NAMALWA (cell line): Measurements from ENCODE around the gene LIMS2.
A peak's percentile ranks its signal among the peaks of the same experiment; 100 is the strongest.

Source experiments
- DNase-seq: peaks from one replicate; pipeline ENCODE4 v3.0.0-alpha.2; 2015; ENCODE audit warnings: low spot score

LIMS2 gene

DNA sequence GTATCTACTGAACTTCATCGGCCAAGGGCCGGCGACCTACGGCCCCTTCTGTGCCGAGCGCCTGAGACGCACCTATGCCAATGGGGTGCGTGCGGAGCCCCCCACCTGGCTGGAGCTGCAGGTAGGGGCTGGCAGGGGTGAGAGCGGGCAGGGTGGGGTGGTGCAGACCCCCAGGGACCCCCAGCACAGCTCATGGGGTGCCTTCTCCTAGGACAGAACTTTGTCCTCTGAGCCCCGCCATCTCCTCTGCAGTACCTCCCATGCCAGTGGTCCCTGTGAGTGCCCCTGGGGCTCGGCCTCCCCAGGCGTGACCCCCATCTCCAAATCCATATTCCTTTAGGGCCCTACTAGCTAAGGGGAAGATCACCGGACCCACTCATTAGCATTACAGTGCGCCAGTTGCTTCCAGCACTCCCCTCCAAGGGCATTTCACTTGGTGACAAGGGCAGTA lies 53.3 kb downstream of the LIMS2 start:
- DNase-seq = no peak

DNA sequence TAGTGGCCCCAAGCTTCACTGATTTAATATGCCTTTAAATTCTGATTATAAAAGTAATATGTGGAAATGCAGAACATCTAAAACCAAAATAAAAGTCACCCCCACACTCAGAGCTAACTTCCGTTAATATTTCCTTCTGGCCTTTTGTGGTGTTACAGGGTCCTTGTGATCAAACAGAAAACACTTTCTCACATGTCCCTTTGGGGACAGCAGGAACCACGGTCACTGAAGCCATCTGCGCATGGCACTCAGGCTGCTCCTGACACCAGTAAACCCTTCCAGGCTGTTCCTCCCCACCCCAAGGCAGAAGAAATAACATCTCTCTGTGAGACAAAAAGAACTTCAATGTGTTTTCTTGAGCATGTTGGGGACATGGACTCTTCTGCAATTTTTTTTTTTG lies 54.5 kb downstream of the LIMS2 start:
- DNase-seq = peak; percentile 29

DNA sequence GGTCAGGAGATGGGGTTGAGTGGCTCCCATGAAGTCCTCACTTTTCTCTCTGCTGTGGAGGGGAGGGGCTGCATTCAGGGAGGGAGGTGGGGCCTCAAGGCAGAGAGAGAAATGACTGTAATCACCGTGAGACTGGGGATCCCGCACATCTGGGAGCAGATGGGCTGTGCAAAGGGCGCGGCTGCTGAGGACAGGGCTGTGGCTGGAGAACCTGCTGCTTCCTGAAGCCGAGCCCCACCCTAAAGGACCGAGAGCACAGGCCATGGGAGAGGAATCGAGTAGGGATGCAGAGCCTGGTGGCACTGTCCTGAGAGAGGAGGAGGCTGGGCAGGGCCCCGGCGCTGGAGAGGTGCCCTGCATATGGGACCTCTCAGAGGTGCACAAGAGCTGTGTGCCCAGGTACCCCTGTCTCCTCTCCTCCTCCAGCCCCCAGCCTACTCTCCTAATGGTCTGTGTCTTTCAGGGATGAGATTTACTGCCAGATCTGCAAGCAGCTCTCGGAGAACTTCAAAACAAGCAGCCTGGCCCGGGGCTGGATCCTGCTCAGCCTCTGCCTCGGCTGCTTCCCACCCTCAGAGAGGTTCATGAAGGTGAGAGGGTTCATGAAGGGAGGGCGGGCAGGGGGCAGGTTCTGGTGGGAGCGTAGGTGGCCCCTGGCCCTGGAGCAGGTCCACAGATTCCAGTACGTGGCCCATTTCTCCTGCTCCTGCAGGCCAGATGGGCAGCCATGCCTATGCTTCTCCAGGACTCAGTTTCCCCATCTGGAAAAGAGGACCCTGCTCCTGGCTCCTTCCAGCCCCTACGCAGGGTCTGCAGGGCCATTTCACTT lies 55.2 kb downstream of the LIMS2 start:
- DNase-seq = no peak

DNA sequence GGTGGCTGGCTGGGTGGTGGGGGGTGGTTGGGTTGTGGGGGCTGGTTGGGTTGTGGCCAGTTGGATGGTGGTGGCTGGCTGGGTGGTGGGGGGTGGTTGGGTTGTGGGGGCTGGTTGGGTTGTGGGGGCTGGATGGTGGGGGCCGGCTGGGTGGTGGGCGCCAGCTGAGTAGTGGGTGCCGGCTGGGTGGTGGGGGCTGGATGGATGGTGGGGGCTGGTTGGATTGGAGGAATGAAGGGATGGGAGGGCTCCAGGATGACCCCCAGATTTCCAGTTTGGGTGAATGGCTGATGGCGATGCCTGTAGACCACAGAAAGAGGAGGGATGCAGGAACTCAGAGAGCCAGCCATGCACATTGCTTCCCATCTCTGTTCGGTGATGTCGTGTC lies 56.1 kb downstream of the LIMS2 start:
- DNase-seq = no peak

DNA sequence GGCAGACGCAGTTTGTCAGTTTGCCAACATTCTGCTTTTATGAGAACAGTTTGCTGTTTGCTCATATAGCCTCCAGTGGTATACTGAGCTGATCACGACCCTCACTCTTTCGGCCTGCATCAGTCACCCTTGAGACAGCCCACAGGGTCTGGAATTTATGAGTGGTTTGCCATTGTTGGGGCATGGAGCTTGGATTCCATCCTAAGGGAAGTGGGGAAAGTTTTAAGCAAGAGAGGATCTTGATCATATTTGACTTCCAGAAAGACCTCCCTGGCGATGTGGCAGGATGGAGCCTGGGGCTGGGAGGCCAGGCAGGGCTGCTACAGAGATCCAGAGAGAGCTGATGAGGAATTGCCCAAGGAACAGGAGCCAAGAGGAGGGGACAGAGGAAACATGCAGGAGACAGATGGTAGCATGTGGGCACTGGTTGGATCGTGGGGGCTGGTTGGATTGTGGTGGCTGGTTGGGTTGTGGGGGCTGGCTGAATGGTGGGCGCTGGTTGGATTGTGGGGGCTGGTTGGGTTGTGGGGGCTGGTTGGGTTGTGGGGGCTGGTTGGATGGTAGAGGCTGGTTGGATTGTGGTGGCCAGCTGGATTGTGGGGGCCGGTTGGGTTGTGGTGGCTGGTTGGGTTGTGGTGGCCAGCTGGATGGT lies 56.7 kb downstream of the LIMS2 start:
- DNase-seq = no peak

DNA sequence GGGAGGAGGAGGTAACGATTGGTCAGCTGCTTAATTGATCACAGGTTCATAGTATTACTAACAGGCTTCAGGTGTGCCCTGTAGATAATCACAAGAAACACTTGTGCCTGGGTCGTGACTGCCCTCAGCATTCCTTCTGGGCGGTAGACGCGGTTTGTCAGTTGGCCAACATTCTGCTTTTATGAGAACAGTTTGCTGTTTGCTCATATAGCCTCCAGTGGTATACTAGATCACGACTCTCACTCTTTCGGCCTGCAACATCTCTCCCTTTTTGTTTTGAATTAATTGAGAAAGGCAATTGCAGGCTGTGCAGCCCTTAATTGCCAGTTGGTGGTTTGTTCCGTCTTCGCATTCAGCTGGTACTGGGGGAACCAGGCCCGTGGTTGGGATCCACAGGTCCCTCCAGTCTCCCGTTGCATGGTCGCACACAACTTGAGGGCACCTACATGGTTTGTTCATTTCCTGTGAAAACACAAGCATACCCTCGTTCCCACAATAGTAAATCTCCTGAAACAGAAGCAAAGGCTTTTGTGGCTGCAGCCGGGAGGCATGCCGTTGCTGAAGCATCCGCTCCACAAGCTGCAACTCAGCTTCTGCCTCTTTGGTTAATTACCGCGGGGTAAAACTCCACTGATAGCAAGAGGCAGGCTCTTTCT lies 59.7 kb downstream of the LIMS2 start:
- DNase-seq = no peak

DNA sequence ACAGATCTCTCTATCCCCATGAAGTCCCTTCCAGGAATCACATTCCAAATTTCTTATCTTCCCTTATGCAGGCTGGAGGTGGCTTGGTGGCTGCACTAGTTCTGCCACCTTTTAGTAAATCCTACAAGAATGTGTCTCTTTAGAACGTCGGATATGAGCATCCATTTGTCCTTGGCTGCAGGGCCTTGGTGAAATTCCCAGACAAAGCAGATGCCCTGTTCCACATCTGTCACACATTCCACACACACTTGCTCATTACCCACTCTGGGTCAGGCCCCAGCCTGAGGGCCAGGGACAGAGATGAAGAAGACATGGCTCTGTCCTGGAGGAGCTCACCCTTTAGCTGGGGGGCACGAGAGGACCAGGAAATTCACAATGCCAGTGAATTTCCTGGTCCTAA lies 60.6 kb downstream of the LIMS2 start:
- no peak for DNase-seq

DNA sequence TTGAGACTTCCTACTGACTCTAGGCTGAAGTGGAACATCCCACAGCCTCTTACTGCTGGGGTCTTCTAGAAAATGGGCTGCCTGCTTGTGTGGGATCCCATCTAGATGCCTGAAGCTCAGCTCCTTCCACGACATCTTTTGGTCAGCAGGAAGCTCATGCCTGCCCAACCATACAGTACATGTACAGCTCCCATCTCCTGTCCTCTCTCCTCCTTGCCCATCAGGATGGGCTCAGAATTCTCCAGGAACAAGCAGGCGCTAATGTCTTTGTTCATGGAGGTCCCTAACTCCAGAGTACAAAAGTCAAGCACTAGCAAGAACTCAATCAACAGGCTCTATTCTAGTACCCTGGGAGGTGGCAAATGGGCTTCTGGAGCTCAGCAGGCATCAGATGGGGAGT lies 61.1 kb downstream of the LIMS2 start:
- no peak for DNase-seq

DNA sequence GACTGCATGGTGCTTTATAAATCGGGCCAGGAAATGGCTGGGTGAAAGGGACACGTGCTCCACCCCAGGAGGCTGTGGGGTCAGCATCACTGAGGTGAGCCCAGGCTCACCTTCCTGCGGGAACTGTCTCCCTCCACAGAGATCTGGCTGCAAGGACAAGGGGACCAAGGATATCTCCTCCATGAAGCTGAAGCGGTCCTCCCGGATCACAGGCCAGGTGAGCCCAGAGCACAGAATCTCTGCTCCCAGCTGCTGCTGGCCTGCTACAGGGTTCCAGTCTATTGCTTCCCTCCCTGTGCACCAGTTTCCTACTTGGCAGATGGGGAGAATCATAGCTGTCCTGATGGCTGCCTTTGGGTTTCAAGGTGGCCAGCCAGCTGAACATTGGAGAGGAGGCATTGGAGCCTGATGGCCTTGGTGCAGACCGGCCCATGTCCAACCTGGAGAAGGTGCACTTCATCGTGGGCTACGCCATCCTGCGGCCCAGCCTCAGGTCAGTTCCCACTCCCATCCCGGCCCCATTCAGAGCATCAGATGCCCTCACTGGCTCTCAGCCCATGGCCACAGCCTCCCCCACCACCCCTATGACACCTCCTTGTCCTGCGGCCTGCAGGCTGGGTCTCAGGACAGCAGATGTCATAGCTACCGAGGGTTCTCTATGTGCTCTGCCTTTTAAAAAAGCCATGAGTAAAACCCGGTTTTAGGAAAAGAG lies 63.1 kb downstream of the LIMS2 start:
- DNase-seq = no peak

DNA sequence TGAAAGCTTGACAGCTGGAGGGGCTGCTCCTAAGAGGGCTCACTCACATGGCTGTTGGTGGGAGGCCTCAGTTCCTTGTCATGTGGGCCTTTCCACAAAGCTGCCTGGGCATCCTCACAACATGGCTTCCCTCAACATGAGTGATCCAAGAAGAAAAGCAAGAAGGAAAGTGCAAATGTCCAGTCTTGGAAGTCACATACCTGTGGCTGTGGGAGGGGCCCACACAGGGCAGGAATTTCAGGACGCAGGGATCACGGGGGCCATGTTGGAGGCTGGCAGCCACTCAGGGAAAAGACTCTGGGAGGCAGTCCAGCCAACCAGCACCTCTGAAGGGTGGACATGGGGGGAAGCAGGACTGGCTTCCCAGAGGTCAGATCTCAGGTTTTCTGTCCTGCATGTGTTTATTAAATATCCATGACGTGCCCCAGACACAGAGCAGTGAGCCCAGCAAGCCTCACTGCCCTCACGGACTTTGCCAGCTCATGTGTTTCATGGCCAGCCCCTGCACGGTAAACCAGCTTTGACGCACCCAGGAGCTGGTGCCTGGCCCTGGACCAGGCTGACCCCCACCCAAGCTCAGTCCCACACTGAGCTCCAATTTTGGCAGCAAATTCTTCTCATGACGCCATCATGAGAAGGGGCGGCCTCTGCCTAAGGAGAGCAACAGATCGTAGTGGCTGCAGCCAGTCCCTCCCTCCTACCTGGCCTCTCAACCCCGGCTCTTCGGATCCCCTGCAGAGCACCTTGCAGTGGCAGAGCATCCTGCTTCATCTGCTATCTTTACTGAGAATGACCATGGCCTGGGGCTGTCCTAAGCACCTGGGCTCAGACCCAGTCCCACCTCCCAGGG lies 64.0 kb downstream of the LIMS2 start:
- no peak for DNase-seq

DNA sequence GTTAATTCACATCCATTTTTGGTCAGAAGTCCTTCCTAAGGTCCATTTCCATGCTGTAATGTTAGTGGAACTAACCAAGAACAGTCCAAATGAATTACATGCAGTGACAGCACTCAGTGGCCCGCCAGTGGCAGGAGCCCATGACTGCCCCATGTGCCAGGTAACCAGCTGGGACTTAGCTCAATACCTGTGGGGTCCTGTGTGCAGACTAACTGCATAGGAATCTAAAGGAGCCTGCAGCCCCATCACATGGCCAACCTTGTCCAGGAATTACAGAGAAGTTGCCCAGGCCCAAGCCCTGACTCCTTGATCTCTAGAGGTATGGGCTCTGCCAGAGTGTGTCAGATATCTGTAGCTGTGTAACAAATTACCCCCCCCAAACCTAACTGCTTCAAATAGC lies 64.8 kb downstream of the LIMS2 start:
- no peak for DNase-seq

DNA sequence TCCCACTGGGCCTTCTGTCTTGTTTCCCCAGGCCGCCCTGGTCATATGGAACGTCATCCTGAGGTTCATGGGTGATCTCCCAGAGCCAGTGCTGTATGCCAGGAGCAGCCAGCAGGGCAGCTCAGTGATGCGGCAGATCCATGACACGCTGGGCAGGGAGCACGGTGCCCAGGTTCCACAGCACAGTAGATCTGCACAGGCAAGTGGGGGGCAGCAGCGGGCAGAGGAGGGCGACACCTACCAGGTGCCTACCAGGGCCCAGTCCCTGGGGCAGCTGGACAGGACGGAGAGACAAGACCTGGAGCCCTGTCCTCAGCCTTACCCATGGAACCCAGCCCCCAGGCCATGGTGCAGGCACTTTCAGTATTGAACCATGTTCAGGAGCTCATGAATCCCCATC lies 65.5 kb downstream of the LIMS2 start:
- no peak for DNase-seq

DNA sequence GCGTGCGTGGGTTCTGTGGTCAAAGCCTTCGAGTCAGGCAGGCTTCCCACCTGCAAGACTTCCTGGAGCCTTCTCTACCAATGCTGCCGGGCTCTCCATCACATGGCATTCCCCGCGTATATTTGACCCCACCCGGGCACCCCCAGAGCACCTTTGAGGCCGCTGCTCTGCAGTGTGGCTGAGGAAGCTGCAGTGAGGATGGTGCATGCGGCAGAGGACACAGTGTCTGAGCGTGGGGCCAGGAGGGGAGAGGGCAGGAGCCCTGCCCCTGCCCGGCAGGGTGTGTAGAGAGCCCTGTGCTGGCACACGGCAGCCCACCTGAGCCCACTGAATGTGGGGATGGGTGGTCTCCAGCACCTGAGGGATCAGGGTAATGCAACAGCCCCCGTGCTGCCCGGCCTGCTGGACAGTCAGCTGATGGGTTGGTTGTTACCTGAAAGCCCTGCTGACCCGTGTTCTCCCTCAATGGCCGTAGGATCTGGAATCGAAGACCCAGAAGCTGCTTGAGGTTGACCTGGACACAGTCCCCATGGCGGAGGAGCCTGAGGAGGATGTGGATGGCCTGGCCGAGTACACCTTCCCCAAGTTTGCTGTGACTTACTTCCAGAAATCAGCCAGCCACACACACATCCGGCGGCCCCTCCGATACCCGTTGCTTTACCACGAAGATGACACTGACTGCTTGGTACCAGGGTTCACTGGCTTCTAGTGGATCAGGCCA lies 66.1 kb downstream of the LIMS2 start:
- DNase-seq = no peak

DNA sequence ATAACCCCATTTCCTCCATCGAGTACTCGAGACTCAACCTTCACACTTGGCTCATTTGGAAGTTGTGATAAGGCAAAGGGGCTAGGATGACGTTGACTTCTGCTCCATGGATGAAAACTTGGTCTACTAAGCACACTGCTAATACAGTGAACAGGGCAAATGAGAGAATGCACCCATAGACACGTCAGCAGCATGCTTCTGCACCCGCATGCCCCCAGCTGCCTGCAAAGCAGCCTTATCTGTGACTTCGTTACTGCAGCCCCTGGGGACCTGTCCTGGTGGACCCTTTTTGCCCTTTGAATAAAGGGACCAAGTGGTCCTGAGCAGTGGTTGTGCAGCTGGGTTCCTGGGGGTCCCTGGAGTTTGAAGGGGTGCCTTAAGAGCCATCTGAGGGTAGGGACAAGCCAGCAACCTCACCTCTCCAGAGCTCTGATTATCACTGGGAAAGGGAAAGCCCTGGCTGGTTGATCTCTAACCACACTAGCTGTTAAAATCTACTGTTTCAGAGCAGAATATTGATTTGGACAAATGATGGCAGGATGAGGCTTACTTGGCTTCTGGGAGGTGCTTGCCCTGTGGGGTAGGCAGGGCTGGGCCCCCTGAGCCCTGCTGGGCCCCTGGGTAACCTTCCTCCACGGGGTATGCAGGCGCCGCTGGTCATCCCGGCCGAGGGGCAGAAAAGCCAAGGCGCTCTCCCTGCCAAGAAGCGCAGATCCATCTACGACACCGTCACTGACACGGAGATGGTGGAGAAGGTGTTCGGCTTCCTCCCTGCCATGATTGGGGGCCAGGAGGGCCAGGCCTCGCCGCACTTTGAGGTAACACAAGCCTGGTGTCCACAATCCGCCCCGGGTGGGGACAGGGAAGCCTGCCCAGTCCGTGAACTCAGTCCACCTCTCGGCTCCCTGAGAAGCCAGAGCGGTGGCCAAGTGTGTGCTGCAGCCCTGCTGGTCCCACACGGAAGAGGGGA lies 67.0 kb downstream of the LIMS2 start:
- DNase-seq = no peak

DNA sequence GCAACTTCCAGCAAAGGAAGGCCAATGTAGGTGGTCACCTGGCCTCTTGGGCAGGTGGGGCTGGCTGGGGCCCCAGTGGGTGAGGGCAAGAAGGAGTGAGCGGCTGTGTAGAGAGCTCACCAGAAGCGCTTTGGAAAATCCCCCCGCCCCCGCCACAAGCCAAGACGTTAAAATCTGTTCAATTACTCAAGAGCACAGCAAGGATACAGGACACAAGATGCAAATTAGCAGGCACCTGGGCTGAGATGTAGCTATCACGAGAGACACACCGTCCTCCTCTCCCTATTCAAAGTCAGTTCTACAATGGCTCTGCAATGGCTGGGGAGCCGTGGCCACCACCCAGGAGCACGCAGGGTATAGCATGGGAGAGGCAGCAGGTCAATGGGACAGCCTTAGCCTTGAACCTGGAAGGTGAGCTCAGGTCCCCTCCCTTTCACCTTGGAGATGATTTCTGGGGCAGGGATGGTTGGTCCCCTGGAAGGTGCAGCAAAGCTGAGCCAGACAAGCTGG lies 67.9 kb downstream of the LIMS2 start:
- no peak for DNase-seq

DNA sequence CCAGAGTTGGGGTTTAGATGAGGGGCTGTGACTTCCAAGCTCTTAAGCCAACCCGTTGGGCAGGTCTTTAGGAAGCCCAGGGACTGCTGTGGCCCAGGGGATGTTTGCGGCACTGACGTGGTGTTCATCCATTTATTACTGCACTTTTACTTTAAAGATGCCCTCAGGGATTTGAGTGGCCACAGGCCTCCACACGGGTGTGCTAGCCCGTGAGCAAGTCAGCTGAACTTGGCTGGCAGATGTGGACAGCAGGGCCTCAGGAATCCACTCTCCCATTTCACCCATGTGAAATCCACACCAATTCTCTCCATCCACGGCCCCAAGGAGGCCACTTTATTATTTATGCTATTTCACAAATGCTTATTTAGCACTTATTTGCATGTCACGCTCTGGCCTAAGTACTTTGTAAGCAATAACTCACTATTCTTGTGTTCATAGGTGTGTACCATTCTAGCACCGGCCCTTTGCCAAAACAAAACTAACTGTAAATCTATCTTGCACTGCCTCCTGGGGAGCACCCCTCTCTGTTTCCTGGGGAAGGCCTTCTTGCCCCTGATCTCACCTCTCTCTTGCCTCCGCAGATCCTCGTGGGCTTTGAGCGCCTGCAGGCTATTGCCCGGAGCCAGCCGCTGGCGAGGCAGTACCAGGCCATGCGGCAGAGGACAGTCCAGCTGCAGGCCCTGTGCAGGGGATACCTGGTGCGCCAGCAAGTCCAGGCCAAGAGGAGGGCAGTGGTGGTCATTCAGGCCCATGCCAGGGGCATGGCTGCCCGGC lies 68.5 kb downstream of the LIMS2 start:
- DNase-seq = no peak

DNA sequence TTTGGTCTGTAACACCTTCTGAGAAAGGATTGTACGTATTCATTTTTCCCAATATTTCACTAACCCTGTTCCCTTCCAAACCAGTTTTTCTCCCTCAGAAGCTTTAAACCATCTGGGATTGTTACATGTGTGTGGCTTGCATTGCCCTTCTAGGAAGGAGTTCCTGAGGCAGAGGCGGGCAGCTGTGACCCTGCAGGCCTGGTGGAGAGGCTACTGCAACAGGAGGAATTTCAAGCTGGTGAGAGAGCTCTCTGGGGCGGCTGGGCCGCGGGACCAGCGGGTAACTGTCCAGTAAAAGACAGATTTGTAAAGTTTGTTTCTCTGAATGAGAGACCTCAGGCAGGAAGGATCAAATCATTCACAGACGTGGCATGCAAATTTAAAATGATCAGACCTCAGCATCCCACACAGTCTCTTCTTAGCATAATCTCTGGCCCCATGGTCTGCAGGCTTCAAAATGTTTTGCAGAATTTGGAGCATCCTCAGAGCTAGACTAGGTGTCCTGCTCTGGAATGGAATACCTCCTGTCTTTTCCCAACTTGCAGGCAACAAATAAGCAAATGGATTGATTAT lies 69.6 kb downstream of the LIMS2 start:
- no peak for DNase-seq

DNA sequence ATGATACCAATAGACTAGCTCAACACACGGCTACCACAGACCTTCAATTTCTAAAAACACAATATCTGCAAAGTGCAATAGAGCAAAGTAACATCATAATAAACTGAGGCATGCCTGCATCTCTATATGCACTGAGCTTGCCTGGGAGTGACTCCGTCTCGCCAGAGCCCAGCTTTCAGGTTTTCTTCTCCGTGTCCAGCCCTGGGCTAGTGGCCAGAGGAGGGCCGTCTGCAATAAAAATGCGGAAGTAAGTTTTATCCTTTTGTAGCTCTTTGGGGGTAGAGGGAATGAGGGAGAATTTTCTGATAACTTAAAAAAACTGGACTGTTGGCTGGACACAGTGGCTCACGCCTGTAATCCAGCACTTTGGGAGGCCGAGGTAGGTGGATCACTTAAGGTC lies 70.3 kb downstream of the LIMS2 start:
- DNase-seq = no peak
